A549 (cell line): ENCODE results near the gene MAPK6. TPM values are rescaled to one million over a fixed set of nuclear protein-coding genes. Genes with fewer than 3 reads are reported as not detected.

Source experiments
- ATAC-seq, 2 experiments: fragments of 200-7000 bp in 1 of 2; fragments of >200 bp in 1 of 2; cut with Nextera tagmentation in 1 of 2; cut with Tn5 transposase in 1 of 2; 3 replicates each; pipeline versions ENCODE4 v1.8.0 to v1.9.1; 2018 to 2020; ENCODE audit warnings: mild to moderate bottlenecking in 1 of 2, moderate library complexity in 1 of 2
- CTCF ChIA-PET: fragments of 300-600 bp; sonication (Branson Sonifier 250); formaldehyde crosslinking; extraction: SDS; loops from one replicate; lab custom pipeline; 2021; ENCODE audit warnings: antibody characterized with exemption, inconsistent platforms; lab: Yijun Ruan, JAX
- POLR2A ChIA-PET: fragments of 350-600 bp; formaldehyde crosslinking; extraction: SDS; loops from one replicate; lab custom pipeline; 2021; ENCODE audit warnings: antibody characterized with exemption, inconsistent platforms; lab: Yijun Ruan, JAX
- DNase-seq, 2 experiments: peaks; one replicate each; pipeline versions ENCODE4 v3.0.0 to v3.0.0-alpha.2; 2011 to 2016; ENCODE audit warnings: low read depth in 1 of 2, low spot score in 1 of 2
- FAIRE-seq: peaks from 2 replicates; lab custom pipeline; 2011; peaks lifted over from hg19 to GRCh38; lab: Jason Lieb, UNC
- H3K27ac ChIP-seq, 2 experiments: fragments of >200 bp; sonication (Bioruptor Twin); formaldehyde crosslinking; 3 replicates each; pipeline ENCODE4 v1.5.1; 2016 to 2017
- H3K4me1 ChIP-seq: fragments of >200 bp; sonication (Bioruptor Twin); formaldehyde crosslinking; 3 replicates; pipeline ENCODE4 v1.6.1; 2016
- H3K4me2 ChIP-seq: fragments of >200 bp; sonication (Bioruptor Twin); formaldehyde crosslinking; 3 replicates; pipeline ENCODE4 v1.6.1; 2016
- H3K4me3 ChIP-seq: fragments of >200 bp; sonication (Bioruptor Twin); formaldehyde crosslinking; 3 replicates; pipeline ENCODE4 v1.5.1; 2016
- H3K9me3 ChIP-seq: fragments of >200 bp; sonication (Bioruptor Twin); formaldehyde crosslinking; 3 replicates; pipeline ENCODE4 v1.6.1; 2016
- ATOH8 ChIP-seq: fragments of 250-450 bp; sonication (Bioruptor Pico); IDR thresholded peaks from 2 replicates; pipeline ENCODE4 v1.5.0; 2020; ENCODE audit warnings: low read depth, mild to moderate bottlenecking, moderate library complexity
- CBX2 ChIP-seq: fragments of 200-600 bp; sonication (generic); IDR thresholded peaks from 2 replicates; pipeline ENCODE4 v1.6.1; 2016; ENCODE audit warnings: low read depth, mild to moderate bottlenecking, borderline replicate concordance
- CEBPB ChIP-seq, 2 experiments: fragments of >200 bp in 1 of 2; sonication (Bioruptor Twin) in 1 of 2; formaldehyde crosslinking in 1 of 2; IDR thresholded peaks; 2 replicates each; pipeline ENCODE4 v1.6.1; 2012 to 2016
- CHD2 ChIP-seq: fragments of 150-350 bp; IDR thresholded peaks from 2 replicates; pipeline ENCODE4 v1.6.1; 2014; ENCODE audit warnings: low read length; ENCODE audit not compliant: partially characterized antibody
- EHF ChIP-seq: fragments of 250-450 bp; sonication (Bioruptor Pico); IDR thresholded peaks from 2 replicates; pipeline ENCODE4 v1.5.0; 2020; ENCODE audit warnings: mild to moderate bottlenecking
- ESRRA ChIP-seq: fragments of 150-350 bp; IDR thresholded peaks from 2 replicates; pipeline ENCODE4 v1.6.1; 2014; ENCODE audit warnings: mild to moderate bottlenecking, low read length, borderline replicate concordance
- FOSB ChIP-seq: fragments of 250-450 bp; sonication (Bioruptor Pico); IDR thresholded peaks from 2 replicates; pipeline ENCODE4 v1.5.0; 2020; ENCODE audit warnings: mild to moderate bottlenecking, moderate library complexity
- FOXS1 ChIP-seq: fragments of 250-450 bp; sonication (Bioruptor Pico); IDR thresholded peaks from 2 replicates; pipeline ENCODE4 v1.5.0; 2020; ENCODE audit warnings: mild to moderate bottlenecking, moderate library complexity
- HDAC2 ChIP-seq: fragments of 200-600 bp; sonication (generic); IDR thresholded peaks from 2 replicates; pipeline ENCODE4 v1.6.1; 2016
- HOXA7 ChIP-seq: fragments of 250-450 bp; sonication (Bioruptor Pico); IDR thresholded peaks from 2 replicates; pipeline ENCODE4 v1.5.0; 2020; ENCODE audit warnings: mild to moderate bottlenecking, moderate library complexity
- HOXB5 ChIP-seq: fragments of 250-450 bp; sonication (Bioruptor Pico); IDR thresholded peaks from 2 replicates; pipeline ENCODE4 v1.5.0; 2020; ENCODE audit warnings: mild to moderate bottlenecking, moderate library complexity
- JUNB ChIP-seq: fragments of >200 bp; sonication (Bioruptor Twin); formaldehyde crosslinking; IDR thresholded peaks from 2 replicates; pipeline ENCODE4 v1.6.1; 2016
- KDM5A ChIP-seq: fragments of 200-600 bp; sonication (generic); IDR thresholded peaks from 2 replicates; pipeline ENCODE4 v1.6.1; 2016; ENCODE audit warnings: antibody characterized with exemption, mild to moderate bottlenecking
- MAZ ChIP-seq: fragments of 150-350 bp; IDR thresholded peaks from 2 replicates; pipeline ENCODE4 v1.6.1; 2014; ENCODE audit warnings: antibody characterized with exemption, low read depth, low read length, borderline replicate concordance
- NFE2L2 ChIP-seq: fragments of 150-350 bp; conservative IDR thresholded peaks from 2 replicates; pipeline ENCODE4 v1.6.1; 2014; ENCODE audit warnings: low read length
- NPAS2 ChIP-seq: fragments of 250-450 bp; sonication (Bioruptor Pico); IDR thresholded peaks from 2 replicates; pipeline ENCODE4 v1.8.0; 2022; ENCODE audit warnings: mild to moderate bottlenecking, moderate library complexity, borderline replicate concordance
- PHF8 ChIP-seq: fragments of 200-600 bp; sonication (generic); IDR thresholded peaks from 2 replicates; pipeline ENCODE4 v1.6.1; 2016; ENCODE audit warnings: low read depth, mild to moderate bottlenecking, antibody characterized with exemption, moderate library complexity, borderline replicate concordance
- RAD21 ChIP-seq, 2 experiments: fragments of >200 bp in 1 of 2; sonication (Bioruptor Twin) in 1 of 2; formaldehyde crosslinking in 1 of 2; IDR thresholded peaks in 1 of 2; conservative IDR thresholded peaks in 1 of 2; 2 replicates in 1 of 2; 3 replicates in 1 of 2; pipeline ENCODE4 v1.6.1; 2012 to 2018; ENCODE audit warnings: inconsistent platforms in 1 of 2
- RCOR1 ChIP-seq: fragments of 150-350 bp; IDR thresholded peaks from 2 replicates; pipeline ENCODE4 v1.6.1; 2014; ENCODE audit warnings: antibody characterized with exemption, low read length, low read depth
- RFX5 ChIP-seq: fragments of 450-650 bp; IDR thresholded peaks from 2 replicates; pipeline ENCODE4 v1.7.1; 2014; ENCODE audit warnings: antibody characterized with exemption, mild to moderate bottlenecking, moderate library complexity
- RNF2 ChIP-seq: fragments of 200-600 bp; sonication (generic); IDR thresholded peaks from 2 replicates; pipeline ENCODE4 v1.6.1; 2016; ENCODE audit warnings: low read depth, mild to moderate bottlenecking, antibody characterized with exemption, moderate library complexity, borderline replicate concordance
- SMC3 ChIP-seq: fragments of >200 bp; sonication (Bioruptor Twin); formaldehyde crosslinking; IDR thresholded peaks from 3 replicates; pipeline ENCODE4 v1.6.1; 2018; ENCODE audit warnings: inconsistent platforms
- TFCP2L1 ChIP-seq: fragments of 250-450 bp; sonication (Bioruptor Pico); IDR thresholded peaks from 2 replicates; pipeline ENCODE4 v1.5.0; 2021; ENCODE audit warnings: mild to moderate bottlenecking
- ZC3H11A ChIP-seq: fragments of 450-650 bp; IDR thresholded peaks from 2 replicates; pipeline ENCODE4 v1.6.1; 2014; ENCODE audit warnings: antibody characterized with exemption, mild to moderate bottlenecking
- ZSCAN20 ChIP-seq: fragments of 250-450 bp; sonication (Bioruptor Pico); IDR thresholded peaks from 2 replicates; pipeline ENCODE4 v1.8.0; 2022; ENCODE audit warnings: mild to moderate bottlenecking, moderate library complexity
- WGBS: methylation state at CpG from one replicate; pipeline ENCODE4 v1.1.6; 2017; ENCODE audit errors: missing lambda C conversion rate; 5-methylcytosine and 5-hydroxymethylcytosine counted together
- polyA plus RNA-seq, 4 experiments: library from polyadenylated mRNA; depleted of rRNA in 3 of 4; stranded (reverse); fragments of >200 nt; fragmentation: RNase III in 1 of 4; extraction: RNeasy Plus Mini Kit Qiagen cat#74134 plus additional on column Dnase treatment in 1 of 4; gene quantifications; 2 replicates in 3 of 4; 3 replicates in 1 of 4; pipeline ENCODE4 v1.2.3, GENCODE V29; 2011 to 2017
- TF ChIP-seq, protein P1 (sequence below): fragments of >200 bp; sonication (Bioruptor Twin); formaldehyde crosslinking; IDR thresholded peaks from 3 replicates; pipeline ENCODE4 v1.6.1; 2016
- TF ChIP-seq, protein P2 (sequence below): fragments of 450-650 bp; IDR thresholded peaks from 2 replicates; pipeline ENCODE4 v1.6.1; 2014; ENCODE audit warnings: antibody characterized with exemption

Gene MAPK6
- polyA plus RNA-seq, 2 of the 4 experiments (the other 2 are of a cell fraction) = 49.1 to 126 TPM

GRCh38 chr15:52023169-52023922 is 4.3 kb downstream of the MAPK6 start:
- TF ChIP-seq HOXB5 (no peak), ESRRA (no peak), ZC3H11A (no peak), FOSB (CRISPR knock-in tag) (no peak), RAD21 (conservative IDR thresholded peaks at IDR 0.05 in 1 of 2, IDR thresholded peaks at IDR 0.05 in 1 of 2) (peak; percentile 22 to 29; a peak in 1 of 5 replicates)
- TF ChIP-seq, protein P1, sequence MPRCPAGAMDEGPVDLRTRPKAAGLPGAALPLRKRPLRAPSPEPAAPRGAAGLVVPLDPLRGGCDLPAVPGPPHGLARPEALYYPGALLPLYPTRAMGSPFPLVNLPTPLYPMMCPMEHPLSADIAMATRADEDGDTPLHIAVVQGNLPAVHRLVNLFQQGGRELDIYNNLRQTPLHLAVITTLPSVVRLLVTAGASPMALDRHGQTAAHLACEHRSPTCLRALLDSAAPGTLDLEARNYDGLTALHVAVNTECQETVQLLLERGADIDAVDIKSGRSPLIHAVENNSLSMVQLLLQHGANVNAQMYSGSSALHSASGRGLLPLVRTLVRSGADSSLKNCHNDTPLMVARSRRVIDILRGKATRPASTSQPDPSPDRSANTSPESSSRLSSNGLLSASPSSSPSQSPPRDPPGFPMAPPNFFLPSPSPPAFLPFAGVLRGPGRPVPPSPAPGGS = no peak
- DNase-seq = peak in 1 of 2 experiments; percentile 38
- FAIRE-seq = no peak
- peak overlapping the region; percentile 79 to 82; a peak in 5 of 6 replicates for H3K27ac ChIP-seq
- no peaks in the 10 kb centered on the region for H3K9me3 ChIP-seq
- ChIA-PET CTCF (interaction anchor here (0.7 to 2.3 kb wide), 6 partner anchors 10 to 476 kb away, joined by 3 to 6 read pairs (median 3); no protein-coding TSS in a partner anchor), POLR2A (no interaction called here)
- H3K4me2 ChIP-seq = peak overlapping the region; percentile 84
- ATAC-seq = no peak
- no peak overlapping the region; the same call in 2 of the 3 replicates for H3K4me3 ChIP-seq
- peaks cover 32% of the 10 kb centered on the region; the same call in 2 of the 3 replicates for H3K4me1 ChIP-seq
- WGBS = 94% methylated on average over 13 of the region's 13 CpGs

DNA sequence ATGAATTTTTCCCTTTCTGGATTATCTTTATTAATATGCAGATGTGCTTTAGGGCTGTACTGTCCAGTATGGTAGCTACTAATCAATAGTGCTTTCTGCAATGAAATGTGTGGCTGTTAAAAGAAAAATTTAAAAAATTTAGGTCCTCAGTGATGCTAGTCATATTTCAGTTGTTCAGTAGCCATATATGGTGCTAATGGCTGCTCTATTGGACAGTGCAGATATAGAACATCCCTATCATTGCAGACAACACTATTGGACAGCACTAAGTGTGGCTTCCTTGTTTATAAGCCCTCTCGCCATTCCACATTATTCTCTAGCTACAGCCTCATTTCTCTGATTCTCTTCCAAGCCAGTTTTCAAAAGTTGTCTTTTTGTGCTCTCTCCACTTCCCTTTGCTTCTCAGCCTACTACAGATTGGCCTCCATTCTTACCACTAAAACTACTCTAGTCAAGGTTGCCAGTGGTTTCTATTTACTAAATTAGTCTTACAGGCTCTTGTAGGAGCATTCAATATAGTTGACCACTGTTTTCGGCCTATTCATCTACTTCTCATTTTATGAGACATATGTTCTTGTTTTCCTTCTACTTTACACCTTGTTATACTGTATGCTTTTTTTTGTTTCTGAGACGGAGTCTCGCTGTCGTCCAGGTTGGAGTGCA is 9.5 kb downstream of the MAPK6 start:
- no peak overlapping the region for H3K4me2 ChIP-seq
- WGBS = 94% methylated on average over 5 of the region's 5 CpGs
- H3K27ac ChIP-seq = no peak overlapping the region
- DNase-seq (no peak), FAIRE-seq (no peak), ATAC-seq (peak in 1 of 2 experiments; percentile 25; a peak in 2 of 6 replicates)
- H3K4me1 ChIP-seq = peaks cover 34% of the 10 kb centered on the region
- TF ChIP-seq RCOR1 = no peak
- no peak for TF ChIP-seq RNF2
- TF ChIP-seq SMC3 = no peak
- TF ChIP-seq HOXA7 = no peak
- TF ChIP-seq MAZ = no peak
- no peak for TF ChIP-seq NFE2L2
- no peak for TF ChIP-seq RFX5
- TF ChIP-seq ATOH8 (CRISPR knock-in tag) = no peak
- no peak for TF ChIP-seq HDAC2
- no peak for TF ChIP-seq FOXS1
- no peak for TF ChIP-seq EHF
- no peak for TF ChIP-seq NPAS2
- TF ChIP-seq CHD2 = no peak
- TF ChIP-seq CBX2 = no peak
- ChIA-PET CTCF (interaction anchor here (0.8 to 3.2 kb wide), 8 partner anchors 9 to 130 kb away, joined by 3 to 12 read pairs (median 3); no protein-coding TSS in a partner anchor), POLR2A (interaction anchor here (2.0 kb wide), 1 partner anchor 8 kb away, joined by 10 read pairs; no protein-coding TSS in a partner anchor)
- no peak overlapping the region for H3K4me3 ChIP-seq
- H3K9me3 ChIP-seq = peaks cover 15% of the 10 kb centered on the region

- ATAC-seq (no peak), DNase-seq (no peak), FAIRE-seq (no peak)
- 92% methylated on average over 2 of the region's 2 CpGs for WGBS
- Histone ChIP-seq H3K4me1 (peaks cover 32% of the 10 kb centered on the region), H3K4me3 (no peak overlapping the region), H3K9me3 (peaks cover 27% of the 10 kb centered on the region), H3K4me2 (no peak overlapping the region), H3K27ac (0 out of 6 replicates have a peak overlapping the region, but pooled peaks of 1 of the 2 experiments have one; percentile 17)
- ChIA-PET CTCF (interaction anchor here (1.0 to 3.2 kb wide), 9 partner anchors 8 to 129 kb away, joined by 3 to 12 read pairs (median 4); partner anchors contain the start of gene LEO1), POLR2A (interaction anchor here (0.6 to 2.0 kb wide), 2 partner anchors 10 to 11 kb away, joined by 3 to 10 read pairs; no protein-coding TSS in a partner anchor)
- no peak for TF ChIP-seq ZC3H11A
- TF ChIP-seq ZSCAN20 (CRISPR knock-in tag) = no peak
- TF ChIP-seq, protein P2, sequence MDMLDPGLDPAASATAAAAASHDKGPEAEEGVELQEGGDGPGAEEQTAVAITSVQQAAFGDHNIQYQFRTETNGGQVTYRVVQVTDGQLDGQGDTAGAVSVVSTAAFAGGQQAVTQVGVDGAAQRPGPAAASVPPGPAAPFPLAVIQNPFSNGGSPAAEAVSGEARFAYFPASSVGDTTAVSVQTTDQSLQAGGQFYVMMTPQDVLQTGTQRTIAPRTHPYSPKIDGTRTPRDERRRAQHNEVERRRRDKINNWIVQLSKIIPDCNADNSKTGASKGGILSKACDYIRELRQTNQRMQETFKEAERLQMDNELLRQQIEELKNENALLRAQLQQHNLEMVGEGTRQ = no peak
- no peak for TF ChIP-seq JUNB
- TF ChIP-seq, protein P1 = no peak
- TF ChIP-seq PHF8 = no peak
- TF ChIP-seq CEBPB (IDR thresholded peaks at IDR 0.05) = no peak
- no peak for TF ChIP-seq HOXB5
- no peak for TF ChIP-seq TFCP2L1 (CRISPR knock-in tag)
- no peak for TF ChIP-seq KDM5A
- TF ChIP-seq EHF = no peak
Measured at GRCh38 chr15:52030010-52030409, 11.0 kb downstream of the MAPK6 start.
